Sciatic nerve (tissue), 2 donors: ENCODE data around the gene LRP6. TPM values are rescaled to one million over a fixed set of nuclear protein-coding genes. Genes with fewer than 3 reads are reported as not detected.
"Not testable (repeated sequence)": the region's sequence is repeated elsewhere in the genome, so short reads cannot be mapped to it uniquely, and the experiment has no call there.

Experiments
- ATAC-seq: fragments of 200-7000 bp; cut with Tn5 transposase; one replicate; pipeline ENCODE4 v1.9.1; 2020; ENCODE audit warnings: mild to moderate bottlenecking, moderate library complexity
- DNase-seq: peaks from one replicate; pipeline ENCODE4 v3.0.0-alpha.2; 2020; ENCODE audit warnings: low spot score
- intact Hi-C: fragments of 100-400 bp; cut with DNase I; formaldehyde crosslinking; loops from one replicate; pipeline ENCODE4 v1.14.2; 2022
- total RNA-seq: library from RNA; stranded (reverse); fragmentation: NEBNext Ultra II Directional; extraction: Animal tissue kit (Norgen Biotek cat#: 25700); gene quantifications from one replicate; pipeline ENCODE4 v1.2.1, GENCODE V29; 2021
- donor health status: DM: no; HTN: no; CAD: no.
- donor health status: DM: no; HTN: no; CAD: no.

The LRP6 gene
- total RNA-seq, 1 donor from 2014 or later = 56.1 TPM

GRCh38 chr12:12267742-12268200 lies 927 bp upstream of the LRP6 start:
- no peak for ATAC-seq
- no peak for DNase-seq
- intact Hi-C loops = loop anchor here (10.0 kb wide), 1 partner anchor 93 kb away; no protein-coding TSS in a partner anchor

DNA sequence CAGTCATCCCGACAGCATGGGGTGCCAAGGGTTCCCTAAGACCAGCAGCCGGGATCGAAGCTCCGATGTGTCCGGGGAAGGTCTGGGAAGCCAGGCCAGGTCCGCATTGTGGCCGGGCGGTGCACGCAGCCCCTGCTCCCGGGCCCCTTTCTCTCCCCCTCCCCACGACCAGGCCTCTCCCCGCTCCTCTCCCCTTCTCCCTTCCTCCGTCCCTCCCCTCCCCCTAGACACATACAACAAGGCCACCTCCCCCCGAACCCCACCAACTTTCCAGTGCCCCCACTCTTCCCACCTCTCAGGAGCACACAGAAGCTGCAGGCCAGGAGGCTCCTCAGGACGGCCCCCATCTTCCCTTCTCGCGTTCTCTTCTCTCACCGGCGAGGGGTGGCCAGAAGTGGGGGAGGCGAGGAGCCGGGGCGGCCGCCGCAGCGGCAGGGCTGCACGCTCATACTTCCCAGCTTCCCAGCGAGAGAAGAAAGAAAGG lies 413 bp downstream of the LRP6 start:
- intact Hi-C loops = loop anchor here (10.0 kb wide), 1 partner anchor 92 kb away; no protein-coding TSS in a partner anchor
- peak; percentile 63 for DNase-seq
- ATAC-seq = peak; percentile 27

DNA sequence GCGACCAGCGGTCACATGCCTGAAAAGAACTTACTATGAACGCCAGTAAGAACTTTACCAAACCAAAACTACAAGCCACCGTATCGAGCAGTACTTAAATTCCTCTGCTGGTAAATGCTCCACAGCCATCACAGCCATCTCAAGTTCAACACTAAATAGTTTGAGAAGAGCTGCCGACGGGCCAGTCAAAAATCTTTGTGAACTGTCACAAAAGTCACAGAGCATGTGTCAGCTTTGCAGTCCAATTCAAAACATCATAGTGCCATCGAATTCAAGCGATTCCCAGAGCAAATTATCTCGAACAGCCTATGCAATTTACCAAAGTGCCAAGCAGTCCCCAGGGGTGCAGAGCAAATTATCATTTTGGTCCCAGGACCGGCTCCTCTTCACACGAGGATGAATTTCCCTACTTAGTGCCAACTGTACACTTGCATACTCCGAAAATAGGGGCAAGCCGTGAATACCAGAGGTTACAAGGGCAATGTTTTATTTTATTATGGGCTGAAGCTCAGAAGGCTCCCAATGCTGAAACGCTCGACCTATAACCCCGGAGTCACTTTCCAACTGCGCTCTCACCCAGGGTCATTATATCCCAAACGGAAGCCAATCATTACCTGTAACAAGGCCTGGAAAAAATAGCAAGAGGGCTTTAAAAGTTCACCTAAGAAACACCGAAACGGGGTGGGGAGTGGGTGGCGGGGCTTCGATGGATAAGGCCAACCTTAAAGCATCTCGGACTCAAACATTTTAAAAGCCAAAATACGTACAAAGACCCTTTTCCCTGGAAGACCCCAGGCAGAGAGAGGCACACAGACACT lies 1.1 kb downstream of the LRP6 start:
- DNase-seq = no peak
- peak; percentile 5 for ATAC-seq
- intact Hi-C loops = loop anchor here (10.0 kb wide), 1 partner anchor 91 kb away; no protein-coding TSS in a partner anchor

- intact Hi-C loops = loop anchor here (10.0 kb wide), 1 partner anchor 90 kb away; no protein-coding TSS in a partner anchor
- DNase-seq (no peak), ATAC-seq (no peak)
These were observed 1.8 kb downstream of the LRP6 start for GRCh38 chr12:12265035-12265434.

DNA sequence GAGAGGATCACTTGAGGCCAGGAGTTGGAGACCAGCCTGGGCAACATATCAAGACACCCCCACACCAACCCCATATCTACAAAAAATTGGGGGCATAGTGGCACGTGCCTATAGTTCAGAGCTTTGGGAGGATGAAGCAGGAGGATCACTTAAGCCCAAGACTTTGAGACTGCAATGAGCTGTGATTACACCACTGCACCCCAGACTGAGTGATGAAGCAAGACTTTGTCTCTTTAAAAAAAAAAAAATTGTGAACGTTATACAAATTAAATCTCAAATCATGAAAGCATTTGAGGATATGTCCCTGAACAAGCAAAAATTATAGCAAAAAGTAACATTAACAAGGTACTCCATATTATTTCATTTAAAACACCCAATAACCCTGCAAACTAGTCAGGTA lies 2.9 kb downstream of the LRP6 start:
- no peak for ATAC-seq
- intact Hi-C loops = loop anchor here (10.0 kb wide), 1 partner anchor 89 kb away; no protein-coding TSS in a partner anchor

GRCh38 chr12:12256291-12256757 lies 10.5 kb downstream of the LRP6 start:
- DNase-seq, ATAC-seq, intact Hi-C loops: not testable (repeated sequence)

More for the DNA sequence above, 2.9 kb downstream of the LRP6 start:
- no peak for DNase-seq

GRCh38 chr12:12254553-12254952 lies 12.3 kb downstream of the LRP6 start:
- no peak for ATAC-seq
- DNase-seq = no peak
- intact Hi-C loops = no loop called here

DNA sequence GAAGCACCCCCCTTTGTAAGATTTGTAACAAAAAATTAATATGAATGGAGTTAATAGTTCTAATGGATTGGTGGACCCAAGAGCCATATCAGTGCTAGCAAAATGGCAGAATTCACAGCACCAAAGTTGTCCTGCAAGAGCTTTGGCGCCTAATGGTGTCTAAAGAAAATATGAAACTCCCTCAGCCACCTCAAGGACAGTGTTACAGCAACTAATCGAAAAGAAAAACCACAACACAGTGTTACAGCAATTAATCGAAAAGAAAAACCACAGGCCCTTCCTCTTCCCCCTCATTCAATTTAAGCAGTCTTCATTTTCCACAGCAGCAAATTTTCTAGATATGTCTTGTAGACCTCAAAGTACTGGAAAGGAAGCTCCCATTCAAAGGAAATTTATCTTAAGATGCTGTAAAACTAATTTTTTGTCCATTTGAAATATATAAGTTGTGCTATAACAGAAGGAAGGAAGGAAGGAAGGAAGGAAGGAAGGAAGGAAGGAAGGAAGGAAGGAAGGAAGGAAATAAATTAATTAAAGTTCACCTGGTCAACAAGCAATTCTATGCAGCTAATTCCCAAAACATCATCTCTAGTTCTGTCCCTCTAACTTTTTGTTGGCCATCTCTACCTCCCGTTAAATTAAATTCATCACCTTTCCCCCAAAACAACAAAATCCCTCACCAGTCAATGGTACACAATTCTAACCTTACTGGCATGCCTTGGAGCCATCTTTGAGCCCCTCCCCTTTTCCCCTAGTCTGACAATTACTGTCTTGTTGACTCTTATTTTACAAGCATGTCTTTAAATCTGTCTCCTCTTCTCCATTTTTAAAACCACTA lies 17.4 kb downstream of the LRP6 start:
- ATAC-seq (no peak), DNase-seq (no peak)

DNA sequence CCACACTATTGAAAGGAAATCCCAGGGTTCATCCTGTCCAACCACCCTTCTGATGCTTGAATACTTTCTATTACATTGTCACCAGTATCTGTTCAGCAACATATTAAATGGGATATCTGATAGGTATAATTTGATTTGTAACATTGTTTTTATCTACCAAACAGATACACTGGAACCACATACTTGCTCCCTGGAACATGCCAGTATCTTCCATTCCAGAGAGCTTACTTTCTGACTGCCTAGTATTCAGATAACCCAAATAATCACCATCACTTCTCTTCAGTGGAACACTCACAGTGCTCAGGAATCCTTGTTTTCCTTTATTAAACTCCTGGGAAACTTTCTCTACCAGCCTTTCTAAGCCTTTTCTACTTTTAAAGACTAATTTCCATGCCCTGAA lies 19.3 kb downstream of the LRP6 start:
- DNase-seq (no peak), ATAC-seq (no peak)
- intact Hi-C loops = no loop called here

More for the DNA sequence above, 17.4 kb downstream of the LRP6 start:
- intact Hi-C loops = no loop called here

DNA sequence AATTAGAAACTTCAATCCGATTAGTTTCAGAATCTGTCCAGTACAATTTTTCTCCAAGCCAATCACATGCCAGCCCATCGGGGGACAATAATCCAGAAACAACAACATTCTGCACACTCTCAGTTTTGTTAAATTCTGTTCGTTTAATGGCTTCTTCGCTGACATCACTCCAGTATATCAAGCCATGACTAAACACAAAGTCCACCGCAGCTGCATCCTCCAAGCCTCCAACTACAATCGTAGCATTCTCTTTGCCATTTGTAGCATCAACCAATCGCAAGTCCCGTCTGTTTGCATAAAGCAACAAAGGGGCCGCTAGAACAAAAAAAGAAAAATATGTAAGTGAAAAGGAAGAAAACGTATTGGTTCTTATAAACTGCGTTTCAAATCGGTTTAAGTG lies 22.5 kb downstream of the LRP6 start:
- DNase-seq (no peak), ATAC-seq (no peak)
- intact Hi-C loops = no loop called here

DNA sequence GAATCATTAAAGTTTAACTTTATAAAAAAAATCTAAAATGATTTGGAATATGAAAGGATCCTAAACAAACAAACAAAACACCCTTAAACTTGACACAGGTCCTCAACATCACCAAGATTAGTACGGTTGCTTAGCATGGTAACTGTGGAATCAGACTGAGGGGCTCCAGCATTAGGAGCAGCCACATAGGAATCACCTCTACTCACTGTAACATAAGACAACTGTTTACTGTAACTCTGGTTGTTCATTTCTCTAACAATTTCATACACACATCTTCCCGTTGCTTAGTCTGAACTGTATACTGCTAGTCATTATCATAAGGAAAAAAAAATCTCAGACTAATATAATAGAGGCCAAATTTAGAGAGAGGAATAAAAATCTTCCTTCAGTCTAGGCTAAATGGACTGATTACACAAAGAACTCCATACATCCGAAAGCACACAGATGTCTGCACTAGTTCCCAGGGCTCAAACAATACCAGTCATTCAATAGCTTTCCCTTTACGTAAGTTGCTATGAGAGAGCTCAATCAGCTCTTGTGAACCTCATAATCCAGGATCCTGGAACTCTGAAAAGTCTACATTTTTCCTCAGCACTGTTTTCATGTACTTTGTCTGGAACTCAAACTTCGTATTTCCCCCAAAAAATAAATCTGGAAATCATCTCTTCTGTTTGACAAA lies 26.0 kb downstream of the LRP6 start:
- intact Hi-C loops = no loop called here
- DNase-seq (no peak), ATAC-seq (peak; percentile 95)

GRCh38 chr12:12239127-12239526 lies 27.7 kb downstream of the LRP6 start:
- no peak for DNase-seq
- intact Hi-C loops = no loop called here
- no peak for ATAC-seq

DNA sequence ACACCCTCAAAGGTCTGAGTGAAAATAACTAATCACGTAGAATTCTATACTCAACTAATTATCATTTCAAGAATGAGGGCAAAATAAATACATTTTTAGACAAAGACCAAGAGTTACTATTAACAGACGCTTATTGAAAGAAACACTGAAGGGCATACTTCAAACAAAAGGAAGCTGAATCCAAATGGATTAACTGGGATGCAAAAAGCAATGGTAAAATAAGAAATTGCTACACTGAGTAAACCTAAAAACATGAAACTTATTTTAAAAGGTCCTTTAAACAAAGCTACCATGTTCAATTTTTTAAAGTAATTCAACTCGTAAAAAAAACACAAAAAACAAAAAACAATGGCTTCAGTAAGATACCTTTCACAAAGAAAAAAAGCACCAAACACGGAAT lies 28.2 kb downstream of the LRP6 start:
- ATAC-seq (no peak), DNase-seq (no peak)
- intact Hi-C loops = no loop called here

- intact Hi-C loops = no loop called here
- ATAC-seq = no peak
- DNase-seq = no peak
These were observed 29.9 kb downstream of the LRP6 start for GRCh38 chr12:12236896-12237295.

DNA sequence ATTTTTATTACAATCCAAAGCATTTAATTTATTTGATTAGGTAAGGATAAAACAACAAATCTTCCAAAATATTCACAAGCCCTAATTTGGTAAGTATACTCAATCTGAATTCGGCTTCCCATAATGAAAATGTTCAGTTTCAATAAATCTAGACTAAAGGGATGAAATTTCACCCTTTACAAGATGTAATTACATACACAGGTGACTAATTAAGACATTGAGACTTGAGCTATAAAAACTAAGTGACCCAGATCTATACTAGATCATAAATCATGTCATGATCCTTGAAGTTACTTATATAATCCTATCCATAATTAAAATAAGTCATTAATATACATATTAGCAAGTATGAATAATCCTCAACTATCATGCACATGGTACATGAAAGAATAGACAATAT lies 36.6 kb downstream of the LRP6 start:
- intact Hi-C loops = no loop called here
- ATAC-seq (no peak), DNase-seq (no peak)

GRCh38 chr12:12229556-12230092 lies 37.2 kb downstream of the LRP6 start:
- DNase-seq (no peak), ATAC-seq (no peak)
- intact Hi-C loops = no loop called here

DNA sequence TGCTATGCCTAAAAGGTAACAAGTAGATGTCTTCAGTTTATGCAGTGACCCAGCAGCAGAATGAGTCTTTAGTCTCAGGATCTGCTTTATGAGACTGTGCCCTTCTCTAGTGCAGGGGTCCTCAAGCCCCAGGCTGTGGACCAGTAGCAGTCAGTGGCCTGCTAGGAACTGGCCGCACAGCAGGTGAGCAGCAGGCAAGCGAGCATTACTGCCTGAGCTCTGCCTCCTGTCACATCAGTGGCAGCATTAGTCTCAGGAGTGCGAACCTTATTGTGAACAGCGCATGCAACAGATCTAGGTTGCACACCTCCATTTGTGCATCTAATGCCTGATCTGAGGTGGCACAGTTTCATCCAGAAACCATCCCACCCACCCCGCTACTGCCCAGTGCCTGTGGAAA lies 38.4 kb downstream of the LRP6 start:
- DNase-seq (no peak), ATAC-seq (no peak)
- intact Hi-C loops = no loop called here

GRCh38 chr12:12226187-12226586 lies 40.7 kb downstream of the LRP6 start:
- DNase-seq = no peak
- ATAC-seq = no peak
- intact Hi-C loops = no loop called here
